Fibroblast of mammary gland (primary cell): ENCODE results near the gene PARP1.

Experiments
- DNase-seq: peaks from one replicate; pipeline ENCODE4 v3.0.0-alpha.2; 2010; ENCODE audit warnings: low read depth
- H3K4me3 ChIP-seq: 2 replicates; pipeline ENCODE4 v1.5.1; 2011; ENCODE audit warnings: low read depth, mild to moderate bottlenecking, low read length, moderate library complexity; ENCODE audit not compliant: control insufficient read depth
- CTCF ChIP-seq: conservative IDR thresholded peaks from 2 replicates; pipeline ENCODE4 v1.5.1; 2011; ENCODE audit warnings: low read depth, low read length, inconsistent platforms; ENCODE audit not compliant: control insufficient read depth, insufficient read depth

Gene PARP1

GRCh38 chr1:226329237-226329636 is 78.7 kb downstream of the PARP1 start:
- no peak overlapping the region for H3K4me3 ChIP-seq
- no peak for TF ChIP-seq CTCF
- DNase-seq: no peak

GRCh38 chr1:226327761-226328162 is 80.1 kb downstream of the PARP1 start:
- no peak for TF ChIP-seq CTCF
- no peak overlapping the region for H3K4me3 ChIP-seq
- DNase-seq: no peak

- peak; percentile 17 for DNase-seq
- no peak for TF ChIP-seq CTCF
- no peak overlapping the region for H3K4me3 ChIP-seq
Measured at GRCh38 chr1:226325178-226325577, 82.7 kb downstream of the PARP1 start.

- no peak for DNase-seq
- no peak overlapping the region for H3K4me3 ChIP-seq
- no peak for TF ChIP-seq CTCF
Measured at GRCh38 chr1:226324479-226324878, 83.4 kb downstream of the PARP1 start.

- no peak for DNase-seq
- no peak overlapping the region for H3K4me3 ChIP-seq
- no peak for TF ChIP-seq CTCF
Measured at GRCh38 chr1:226322986-226323385, 84.9 kb downstream of the PARP1 start.

- no peak overlapping the region for H3K4me3 ChIP-seq
- no peak for DNase-seq
- no peak for TF ChIP-seq CTCF
Measured at GRCh38 chr1:226320930-226321329, 87.0 kb downstream of the PARP1 start.

GRCh38 chr1:226318471-226318870 is 89.4 kb downstream of the PARP1 start:
- DNase-seq: no peak
- TF ChIP-seq CTCF: no peak
- H3K4me3 ChIP-seq: no peak overlapping the region
